GM18526 (cell line): ENCODE measurements around the gene GOLGA6L1.
"Not testable (repeated sequence)": the region's sequence is repeated elsewhere in the genome, so short reads cannot be mapped to it uniquely, and the experiment has no call there.

Experiments
- POLR2A ChIP-seq: IDR thresholded peaks from 3 replicates; pipeline ENCODE4 v1.6.1; 2011; ENCODE audit not compliant: insufficient read length; ENCODE audit errors: extremely low read depth

Gene GOLGA6L1, protein sequence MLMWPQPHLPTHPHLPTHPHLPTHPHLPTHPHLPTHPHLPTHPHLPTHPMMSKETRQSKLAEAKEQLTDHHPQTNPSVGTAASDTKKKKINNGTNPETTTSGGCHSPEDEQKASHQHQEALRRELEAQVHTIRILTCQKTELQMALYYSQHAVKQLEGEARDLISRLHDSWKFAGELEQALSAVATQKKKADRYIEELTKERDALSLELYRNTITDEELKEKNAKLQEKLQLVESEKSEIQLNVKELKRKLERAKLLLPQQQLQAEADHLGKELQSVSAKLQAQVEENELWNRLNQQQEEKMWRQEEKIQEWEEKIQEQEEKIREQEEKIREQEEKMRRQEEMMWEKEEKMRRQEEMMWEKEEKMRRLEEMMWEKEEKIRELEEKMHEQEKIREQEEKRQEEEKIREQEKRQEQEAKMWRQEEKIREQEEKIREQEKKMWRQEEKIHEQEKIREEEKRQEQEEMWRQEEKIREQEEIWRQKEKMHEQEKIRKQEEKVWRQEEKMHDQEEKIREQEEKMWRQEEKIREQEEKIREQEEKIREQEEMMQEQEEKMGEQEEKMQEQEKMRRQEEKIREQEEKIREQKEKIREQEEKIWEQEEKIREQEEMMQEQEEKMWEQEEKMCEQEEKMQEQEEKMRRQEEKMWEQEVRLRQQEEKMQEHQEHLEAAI

GRCh38 chr15:23136722-23137121 lies at the start of gene GOLGA6L1:
Gene GOLGA6L1, minus strand, starts transcription at chr15:23136822. Its CDS starts 91 bp downstream, at chr15:23136731.
- TF ChIP-seq POLR2A = not testable (repeated sequence)

- TF ChIP-seq POLR2A = no peak
These were observed 18.4 kb downstream of the GOLGA6L1 start for GRCh38 chr15:23118208-23118607.

DNA sequence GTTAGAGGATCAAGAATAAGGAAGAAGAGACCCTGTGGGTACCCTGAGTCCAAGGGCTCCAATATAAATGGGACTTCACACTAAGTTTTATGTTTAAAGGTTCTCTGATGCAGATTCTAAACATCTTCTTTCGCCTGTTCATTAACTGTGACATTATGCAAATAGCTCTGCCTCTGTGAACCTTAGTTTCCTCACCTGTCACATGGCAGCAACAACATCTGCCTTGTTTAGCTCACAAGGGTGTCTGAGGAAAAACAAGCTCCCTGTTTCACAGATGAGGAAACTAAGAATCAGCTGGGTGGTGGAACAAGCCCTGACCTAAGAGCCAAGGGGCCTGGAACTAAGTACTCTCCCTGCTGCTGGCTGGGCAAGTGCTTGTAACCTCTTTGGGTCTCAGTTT lies 40.8 kb downstream of the GOLGA6L1 start:
- TF ChIP-seq POLR2A = no peak

GRCh38 chr15:23083115-23083514 lies 53.5 kb downstream of the GOLGA6L1 start:
- TF ChIP-seq POLR2A = no peak

DNA sequence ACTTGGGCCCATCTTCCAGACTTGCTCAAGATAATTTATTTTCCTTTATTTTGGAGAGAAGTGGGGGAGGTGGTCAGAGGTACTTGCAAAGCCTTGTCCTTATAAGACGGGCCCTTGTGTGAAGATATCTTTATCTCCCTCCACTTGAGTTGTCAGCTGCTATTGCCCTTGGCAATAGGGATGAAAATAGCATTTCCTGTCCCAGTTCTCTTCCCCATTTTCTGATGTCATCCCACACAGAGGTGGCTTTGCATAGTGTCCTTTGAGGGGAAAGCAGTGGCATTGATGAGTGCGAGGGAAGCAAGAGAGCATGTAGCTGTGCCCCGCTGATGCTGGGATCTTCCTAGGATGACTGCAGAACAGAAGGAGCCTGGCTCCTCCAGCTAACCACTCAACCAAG lies 55.4 kb downstream of the GOLGA6L1 start:
- no peak for TF ChIP-seq POLR2A

DNA sequence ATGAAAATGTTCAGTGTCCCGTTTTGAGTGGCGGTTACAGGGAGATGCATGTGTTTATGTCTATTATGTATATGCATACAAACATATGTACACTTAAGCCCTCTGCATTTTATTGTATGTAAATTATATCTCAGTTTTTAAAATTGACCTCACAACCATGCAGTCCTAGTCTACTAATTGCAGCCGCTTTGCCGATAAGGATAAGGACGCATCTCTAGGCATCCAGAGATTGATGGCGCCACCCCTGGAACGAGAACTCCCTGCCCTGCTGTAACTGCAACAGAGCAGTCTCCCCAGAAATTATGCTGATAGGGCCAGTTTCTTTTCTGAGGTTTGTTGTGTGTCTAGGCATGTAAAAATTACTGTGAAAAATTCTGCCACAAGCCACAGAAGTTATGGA lies 56.9 kb downstream of the GOLGA6L1 start:
- TF ChIP-seq POLR2A = no peak
